ENCODE data around the gene NAA35.

DNA sequence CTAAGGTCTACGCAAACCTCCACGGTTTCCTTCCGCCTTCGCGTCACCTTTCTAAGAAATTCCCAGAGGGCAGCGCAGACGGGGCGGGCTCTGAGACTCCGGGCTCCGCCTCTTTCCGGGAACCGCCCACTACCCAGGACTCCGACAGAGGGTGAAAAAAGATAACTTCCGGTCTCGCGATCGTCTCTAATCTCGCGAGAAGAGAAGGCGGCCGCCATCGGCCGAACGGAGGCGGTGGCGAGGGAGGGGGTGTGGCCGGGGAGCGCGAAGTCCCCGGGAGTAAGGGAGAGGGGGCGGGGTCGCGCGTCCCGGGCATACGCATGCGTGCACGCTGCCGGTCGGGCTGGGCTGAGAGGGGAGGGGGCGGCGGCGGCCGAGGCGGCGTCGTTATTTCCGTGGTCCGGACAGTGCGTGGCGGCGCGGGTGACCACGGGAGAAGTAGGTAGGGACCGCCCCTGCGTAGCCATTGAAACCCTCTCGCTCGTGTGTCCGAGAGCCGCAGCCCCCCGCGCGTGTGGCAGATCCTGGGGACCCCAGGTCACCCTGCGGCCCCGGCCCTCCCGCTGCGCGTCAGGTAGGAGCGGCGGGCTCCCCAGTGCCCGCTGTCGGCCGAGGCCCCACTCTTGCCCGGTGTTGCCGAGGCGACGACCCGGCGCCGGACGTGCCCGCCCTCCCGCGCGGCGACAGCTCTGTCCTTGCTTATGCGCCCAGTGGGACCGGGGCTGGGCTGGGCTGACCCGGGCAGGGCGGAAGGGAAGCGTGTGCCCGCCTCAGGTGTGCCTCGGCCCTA is at the start of gene NAA35:
- TF ChIP-seq, protein P1, sequence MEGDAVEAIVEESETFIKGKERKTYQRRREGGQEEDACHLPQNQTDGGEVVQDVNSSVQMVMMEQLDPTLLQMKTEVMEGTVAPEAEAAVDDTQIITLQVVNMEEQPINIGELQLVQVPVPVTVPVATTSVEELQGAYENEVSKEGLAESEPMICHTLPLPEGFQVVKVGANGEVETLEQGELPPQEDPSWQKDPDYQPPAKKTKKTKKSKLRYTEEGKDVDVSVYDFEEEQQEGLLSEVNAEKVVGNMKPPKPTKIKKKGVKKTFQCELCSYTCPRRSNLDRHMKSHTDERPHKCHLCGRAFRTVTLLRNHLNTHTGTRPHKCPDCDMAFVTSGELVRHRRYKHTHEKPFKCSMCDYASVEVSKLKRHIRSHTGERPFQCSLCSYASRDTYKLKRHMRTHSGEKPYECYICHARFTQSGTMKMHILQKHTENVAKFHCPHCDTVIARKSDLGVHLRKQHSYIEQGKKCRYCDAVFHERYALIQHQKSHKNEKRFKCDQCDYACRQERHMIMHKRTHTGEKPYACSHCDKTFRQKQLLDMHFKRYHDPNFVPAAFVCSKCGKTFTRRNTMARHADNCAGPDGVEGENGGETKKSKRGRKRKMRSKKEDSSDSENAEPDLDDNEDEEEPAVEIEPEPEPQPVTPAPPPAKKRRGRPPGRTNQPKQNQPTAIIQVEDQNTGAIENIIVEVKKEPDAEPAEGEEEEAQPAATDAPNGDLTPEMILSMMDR (IDR thresholded peaks at IDR 0.05; ENCODE audit: insufficient read depth, low read length): no peak
- TF ChIP-seq, protein P2, sequence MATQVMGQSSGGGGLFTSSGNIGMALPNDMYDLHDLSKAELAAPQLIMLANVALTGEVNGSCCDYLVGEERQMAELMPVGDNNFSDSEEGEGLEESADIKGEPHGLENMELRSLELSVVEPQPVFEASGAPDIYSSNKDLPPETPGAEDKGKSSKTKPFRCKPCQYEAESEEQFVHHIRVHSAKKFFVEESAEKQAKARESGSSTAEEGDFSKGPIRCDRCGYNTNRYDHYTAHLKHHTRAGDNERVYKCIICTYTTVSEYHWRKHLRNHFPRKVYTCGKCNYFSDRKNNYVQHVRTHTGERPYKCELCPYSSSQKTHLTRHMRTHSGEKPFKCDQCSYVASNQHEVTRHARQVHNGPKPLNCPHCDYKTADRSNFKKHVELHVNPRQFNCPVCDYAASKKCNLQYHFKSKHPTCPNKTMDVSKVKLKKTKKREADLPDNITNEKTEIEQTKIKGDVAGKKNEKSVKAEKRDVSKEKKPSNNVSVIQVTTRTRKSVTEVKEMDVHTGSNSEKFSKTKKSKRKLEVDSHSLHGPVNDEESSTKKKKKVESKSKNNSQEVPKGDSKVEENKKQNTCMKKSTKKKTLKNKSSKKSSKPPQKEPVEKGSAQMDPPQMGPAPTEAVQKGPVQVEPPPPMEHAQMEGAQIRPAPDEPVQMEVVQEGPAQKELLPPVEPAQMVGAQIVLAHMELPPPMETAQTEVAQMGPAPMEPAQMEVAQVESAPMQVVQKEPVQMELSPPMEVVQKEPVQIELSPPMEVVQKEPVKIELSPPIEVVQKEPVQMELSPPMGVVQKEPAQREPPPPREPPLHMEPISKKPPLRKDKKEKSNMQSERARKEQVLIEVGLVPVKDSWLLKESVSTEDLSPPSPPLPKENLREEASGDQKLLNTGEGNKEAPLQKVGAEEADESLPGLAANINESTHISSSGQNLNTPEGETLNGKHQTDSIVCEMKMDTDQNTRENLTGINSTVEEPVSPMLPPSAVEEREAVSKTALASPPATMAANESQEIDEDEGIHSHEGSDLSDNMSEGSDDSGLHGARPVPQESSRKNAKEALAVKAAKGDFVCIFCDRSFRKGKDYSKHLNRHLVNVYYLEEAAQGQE (IDR thresholded peaks at IDR 0.05; ENCODE audit: insufficient replicate concordance, low read depth): no peak
- TF ChIP-seq POLR2AphosphoS5 (IDR thresholded peaks at IDR 0.05; ENCODE audit: low read depth): no peak; the same call in 1 of the 2 replicates
- TF ChIP-seq GABPA (IDR thresholded peaks at IDR 0.05; ENCODE audit: low read depth): peak; percentile 61
- TF ChIP-seq SPI1 (IDR thresholded peaks at IDR 0.05; ENCODE audit: borderline replicate concordance, low read depth): no peak; the same call in 1 of the 2 replicates

Measured in HL-60 (cell line).